Heart right ventricle (tissue), 16 donors: ENCODE data around the gene SETD1A. TPM values are rescaled to one million over a fixed set of nuclear protein-coding genes. Genes with fewer than 3 reads are reported as not detected.

Experiments
- ATAC-seq, 8 donors: fragments of 200-7000 bp; cut with Tn5 transposase; one replicate each; pipeline ENCODE4 v1.9.1; 2020; ENCODE audit warnings: mild to moderate bottlenecking in 8 of 8, moderate library complexity in 8 of 8, moderate number of reproducible peaks in 1 of 8
- DNase-seq, 2 donors: peaks; one replicate each; pipeline ENCODE4 v3.0.0-alpha.2; 2020
- H3K27ac ChIP-seq, 10 donors: fragments of 200-600 bp; sonication (generic) in 2 of 10; one replicate each; pipeline versions ENCODE4 v1.5.0 to v1.8.0; 2020 to 2022; ENCODE audit warnings: mild to moderate bottlenecking in 3 of 10
- H3K27me3 ChIP-seq, 7 donors: fragments of 200-600 bp; one replicate each; pipeline ENCODE4 v1.8.0; 2021 to 2022; ENCODE audit warnings: mild to moderate bottlenecking in 2 of 7
- H3K36me3 ChIP-seq, 9 donors: fragments of 200-600 bp; sonication (generic) in 1 of 9; one replicate each; pipeline versions ENCODE4 v1.5.0 to v1.8.0; 2020 to 2022; ENCODE audit warnings: mild to moderate bottlenecking in 2 of 9
- H3K4me1 ChIP-seq, 9 donors: fragments of 200-600 bp; sonication (generic) in 1 of 9; one replicate each; pipeline versions ENCODE4 v1.5.0 to v1.8.0; 2020 to 2022; ENCODE audit warnings: mild to moderate bottlenecking in 4 of 9
- H3K4me3 ChIP-seq, 10 donors: fragments of 200-600 bp; sonication (generic) in 2 of 10; one replicate each; pipeline versions ENCODE4 v1.5.0 to v1.8.0; 2020 to 2022; ENCODE audit warnings: mild to moderate bottlenecking in 7 of 10, moderate library complexity in 2 of 10
- H3K9me3 ChIP-seq, 11 donors: fragments of 200-600 bp in 10 of 11; sonication (generic) in 2 of 11; one replicate each; pipeline versions ENCODE4 v1.5.0 to v1.8.0; 2013 to 2022; ENCODE audit warnings: mild to moderate bottlenecking in 2 of 11, control low read depth in 1 of 11, moderate library complexity in 1 of 11
- WGBS, 2 donors: extraction: QIAGEN DNeasy Blood & Tissue Kit; methylation state at CpG; one replicate each; pipeline ENCODE4 v1.1.7; 2013; ENCODE audit warnings: inconsistent platforms in 1 of 2; 5-methylcytosine and 5-hydroxymethylcytosine counted together
- intact Hi-C, 10 donors: fragments of 100-400 bp; cut with DNase I; formaldehyde crosslinking; loops; one replicate each; pipeline versions ENCODE4 v1.11.1 to v1.14.2; 2022
- polyA plus RNA-seq, 2 donors: library from polyadenylated mRNA; stranded (reverse); fragments of 200-250 nt; gene quantifications; one replicate each; pipeline ENCODE4 v1.2.3, GENCODE V29; 2013
- total RNA-seq, 10 donors: library from RNA; stranded (reverse); fragmentation: NEBNext Ultra II Directional in 3 of 10; extraction: Animal tissue kit (Norgen Biotek cat#: 25700) in 3 of 10; gene quantifications; one replicate each; pipeline versions ENCODE4 v1.2.1 to v1.2.4, GENCODE V29; 2021 to 2023
- TF ChIP-seq, protein P1 (sequence below), 9 donors: fragments of 200-600 bp; sonication (generic) in 2 of 9; IDR thresholded peaks; one replicate each; pipeline versions ENCODE4 v1.5.0 to v1.8.0; 2021 to 2022; ENCODE audit warnings: antibody characterized with exemption in 9 of 9, mild to moderate bottlenecking in 5 of 9, moderate library complexity in 1 of 9
- donor health status: Arrhythmogenic right ventricular cardiomyopathy.
- donor health status: ischemic (EF 13 %, LVEDD 7.1; RV severe dilation, severe dysfunction).
- donor health status: healthy with polysubstance abuse.
- donor health status: DM: no; HTN: yes; CAD: no.
- donor health status: DM: no; HTN: no; CAD: no.
- donor health status: ischemic (EF 25% LVEDD 6.9; RV normal size, moderate dysfunction).
- donor health status: ischemic (EF 25% LVEDD 5.7; RV mildly dilated, moderate dysfunction).
- donor health status: healthy.
- donor health status: DM: yes; HTN: yes; CAD: no.
- donor health status: Ischemic cardiomyopathy.
- donor health status: ischemic (EF 35%, LVEDD 5.7; RV mildly dilated, moderate dysfunction).
- donor health status: nonischemic (EF 11% LVEDD 7.7; RV severe dilation, severe dysfunction).
- donor health status: DM: yes; HTN: yes; CAD: no.
- donor health status: PGD.
- donor health status: ischemic (EF 29% LVEDD 5.4; RV normal size, mild dysfunction).
- donor health status: nonischemic (EF 23%, LVEDD 6.1; RV moderate dilation, normal function).

SETD1A gene
- total and polyA plus RNA-seq, 12 donors, result 5.8 to 11.4 (median 9.2) TPM

DNA sequence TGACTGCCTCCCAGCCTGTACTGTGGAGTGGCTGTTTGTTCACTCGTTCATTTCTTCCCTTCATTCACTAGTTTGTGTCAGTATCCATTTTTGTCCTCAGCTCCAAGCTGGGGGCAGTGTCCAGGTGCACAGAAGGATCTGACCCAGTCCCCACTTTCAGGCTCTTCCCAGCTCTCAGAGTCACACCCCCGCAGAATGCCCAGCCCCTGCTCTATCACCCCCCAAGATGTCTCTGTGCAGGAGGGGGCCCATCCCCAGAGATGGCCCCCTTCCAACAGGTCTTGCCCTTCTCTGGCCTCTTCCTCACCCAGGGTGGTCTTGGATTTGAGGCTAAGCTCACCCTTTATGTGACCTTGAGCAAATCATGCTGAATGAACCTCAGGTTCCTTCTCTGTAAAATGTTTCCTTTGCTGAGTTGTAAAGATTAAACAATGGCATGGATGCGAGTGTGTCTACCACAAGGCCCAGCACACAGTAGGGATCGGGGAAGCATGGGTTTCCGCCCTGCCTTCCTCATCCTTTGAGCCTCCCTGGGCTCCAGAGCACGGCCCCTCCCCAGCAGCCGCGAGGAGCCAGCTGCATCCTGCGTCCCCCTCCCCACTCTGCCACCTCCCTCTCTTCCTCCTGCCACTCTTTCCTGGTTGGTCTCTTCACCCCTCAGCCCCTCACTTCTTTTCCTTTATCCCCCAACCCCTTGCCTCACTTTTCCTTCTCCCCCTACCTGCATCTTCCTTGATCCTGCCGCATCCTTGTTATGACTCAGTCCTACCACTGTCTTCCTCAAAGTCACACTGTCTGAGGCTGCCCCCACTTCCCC lies 31.4 kb upstream of the SETD1A start:
- no peaks in the 10 kb centered on the region for H3K9me3 ChIP-seq
- ATAC-seq (no peak), DNase-seq (no peak)
- peaks cover 0 to 47% (median 6%) of the 10 kb centered on the region in 9 donors for H3K36me3 ChIP-seq
- no peaks in the 10 kb centered on the region for H3K27me3 ChIP-seq
- H3K4me1 ChIP-seq, result peaks cover 0 to 31% (median 16%) of the 10 kb centered on the region in 9 donors
- no peak overlapping the region for H3K27ac ChIP-seq
- no peak overlapping the region for H3K4me3 ChIP-seq
- 62 to 67% methylated on average over 10 of the region's 10 CpGs for WGBS, 2 donors
- TF ChIP-seq, protein P1, sequence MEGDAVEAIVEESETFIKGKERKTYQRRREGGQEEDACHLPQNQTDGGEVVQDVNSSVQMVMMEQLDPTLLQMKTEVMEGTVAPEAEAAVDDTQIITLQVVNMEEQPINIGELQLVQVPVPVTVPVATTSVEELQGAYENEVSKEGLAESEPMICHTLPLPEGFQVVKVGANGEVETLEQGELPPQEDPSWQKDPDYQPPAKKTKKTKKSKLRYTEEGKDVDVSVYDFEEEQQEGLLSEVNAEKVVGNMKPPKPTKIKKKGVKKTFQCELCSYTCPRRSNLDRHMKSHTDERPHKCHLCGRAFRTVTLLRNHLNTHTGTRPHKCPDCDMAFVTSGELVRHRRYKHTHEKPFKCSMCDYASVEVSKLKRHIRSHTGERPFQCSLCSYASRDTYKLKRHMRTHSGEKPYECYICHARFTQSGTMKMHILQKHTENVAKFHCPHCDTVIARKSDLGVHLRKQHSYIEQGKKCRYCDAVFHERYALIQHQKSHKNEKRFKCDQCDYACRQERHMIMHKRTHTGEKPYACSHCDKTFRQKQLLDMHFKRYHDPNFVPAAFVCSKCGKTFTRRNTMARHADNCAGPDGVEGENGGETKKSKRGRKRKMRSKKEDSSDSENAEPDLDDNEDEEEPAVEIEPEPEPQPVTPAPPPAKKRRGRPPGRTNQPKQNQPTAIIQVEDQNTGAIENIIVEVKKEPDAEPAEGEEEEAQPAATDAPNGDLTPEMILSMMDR (IDR thresholded peaks at IDR 0.05), result no peak
- intact Hi-C loops, result no loop called here

DNA sequence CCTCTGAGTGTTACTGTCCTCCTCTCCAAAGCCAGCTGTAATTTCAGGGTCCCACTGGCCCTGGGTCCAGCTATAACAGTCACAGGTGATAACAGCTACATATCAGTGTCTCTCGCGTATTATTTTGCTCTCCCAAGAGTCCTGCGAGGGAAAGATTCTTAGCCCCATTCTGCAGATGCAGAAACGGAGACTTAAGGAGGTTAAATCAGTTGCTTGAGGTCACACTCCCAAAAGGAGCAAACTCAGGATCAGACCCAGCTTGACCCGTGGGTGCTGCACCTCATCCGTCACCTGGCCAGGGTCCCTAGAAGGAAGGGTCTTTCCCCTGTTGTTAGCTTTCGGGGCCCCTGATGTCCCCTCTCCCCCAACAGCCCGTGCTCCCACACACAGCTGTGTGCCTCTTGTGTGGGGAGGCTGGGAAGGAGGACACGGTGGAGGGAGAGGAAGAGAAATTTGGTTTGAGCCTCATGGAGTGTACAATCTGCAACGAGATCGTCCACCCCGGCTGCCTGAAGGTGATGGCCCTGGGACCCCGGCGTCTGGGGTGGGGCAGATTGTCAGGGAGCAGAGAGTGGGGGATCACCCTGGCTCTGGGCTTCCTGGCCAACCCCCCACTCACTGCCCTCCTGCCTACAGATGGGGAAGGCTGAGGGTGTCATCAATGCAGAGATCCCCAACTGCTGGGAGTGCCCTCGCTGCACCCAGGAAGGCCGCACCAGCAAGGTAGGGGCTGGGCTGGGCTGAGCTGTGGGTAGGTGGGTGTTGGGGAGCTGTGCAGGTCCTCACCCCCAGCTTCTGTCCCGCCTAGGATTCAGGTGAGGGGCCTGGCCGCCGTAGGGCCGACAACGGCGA lies 30.4 kb upstream of the SETD1A start:
- 85 to 86% methylated on average over 22 of the region's 22 CpGs for WGBS, 2 donors
- ATAC-seq (no peak), DNase-seq (no peak)
- no peak overlapping the region for H3K4me3 ChIP-seq
- H3K36me3 ChIP-seq, result peaks cover 0 to 56% (median 7%) of the 10 kb centered on the region in 9 donors
- H3K27ac ChIP-seq, result peak overlapping the region in 2 of 10 donors; percentile 22 to 39
- H3K4me1 ChIP-seq, result peaks cover 0 to 25% (median 12%) of the 10 kb centered on the region in 9 donors
- intact Hi-C loops, result no loop called here
- no peaks in the 10 kb centered on the region for H3K9me3 ChIP-seq
- TF ChIP-seq, protein P1 (IDR thresholded peaks at IDR 0.05), result no peak
- no peaks in the 10 kb centered on the region for H3K27me3 ChIP-seq

DNA sequence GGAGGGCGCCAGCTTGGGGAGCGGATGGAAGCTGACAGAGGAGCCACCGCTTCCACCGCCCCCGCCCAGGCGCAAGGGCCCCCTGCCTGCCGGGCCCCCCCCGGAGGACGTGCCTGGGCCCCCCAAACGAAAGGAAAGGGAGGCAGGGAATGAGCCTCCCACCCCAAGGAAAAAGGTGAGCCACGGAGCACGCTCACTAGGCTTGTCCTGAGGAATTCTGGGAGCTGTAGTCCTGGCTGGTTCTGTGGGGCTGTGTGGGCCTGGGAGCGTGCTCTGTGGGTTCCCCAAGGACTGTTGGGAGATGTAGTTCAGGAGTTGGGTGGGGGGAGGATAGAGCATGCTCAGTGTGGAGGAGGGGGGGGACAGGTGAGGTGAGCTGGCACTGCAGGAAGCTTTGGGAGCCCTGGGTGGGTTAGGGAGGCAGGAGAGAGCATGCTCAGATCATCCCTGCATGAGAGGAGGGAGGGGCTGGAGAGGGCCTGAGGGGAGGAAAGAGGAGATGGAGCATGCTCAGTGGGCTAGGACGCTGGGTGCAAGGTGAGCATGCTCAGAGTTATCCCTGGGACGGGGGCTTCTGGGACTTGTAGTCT lies 29.7 kb upstream of the SETD1A start:
- DNase-seq (peak; percentile 32 to 56), ATAC-seq (peak in 7 of 8 donors; percentile 4 to 35 (median 18))
- Histone ChIP-seq H3K27ac (peak overlapping the region in 2 of 10 donors; percentile 22 to 39), H3K4me3 (no peak overlapping the region), H3K27me3 (no peaks in the 10 kb centered on the region), H3K4me1 (peaks cover 0 to 25% (median 12%) of the 10 kb centered on the region in 9 donors), H3K36me3 (peaks cover 0 to 62% (median 12%) of the 10 kb centered on the region in 9 donors), H3K9me3 (no peaks in the 10 kb centered on the region)
- 45 to 49% methylated on average over 15 of the region's 15 CpGs for WGBS, 2 donors
- intact Hi-C loops, result no loop called here
- TF ChIP-seq, protein P1 (IDR thresholded peaks at IDR 0.05), result no peak

DNA sequence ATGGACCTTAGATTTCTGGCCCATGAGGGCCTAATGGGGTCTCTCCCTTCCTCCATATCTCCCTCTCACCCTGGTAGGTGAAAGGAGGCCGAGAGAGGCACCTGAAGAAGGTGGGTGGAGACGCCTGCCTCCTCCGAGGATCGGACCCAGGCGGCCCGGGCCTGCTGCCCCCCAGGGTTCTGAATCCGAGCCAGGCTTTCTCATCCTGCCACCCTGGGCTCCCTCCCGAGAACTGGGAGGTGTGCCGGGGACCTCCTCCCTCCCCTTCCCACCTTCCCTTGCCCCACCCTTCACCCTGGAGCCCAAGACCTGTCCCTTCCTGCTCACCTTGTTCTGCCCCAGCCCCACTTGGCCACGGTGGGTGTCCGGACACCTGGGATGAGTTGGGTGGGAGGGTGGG lies 29.2 kb upstream of the SETD1A start:
- Histone ChIP-seq H3K4me1 (peaks cover 0 to 25% (median 12%) of the 10 kb centered on the region in 9 donors), H3K27me3 (no peaks in the 10 kb centered on the region), H3K27ac (no peak overlapping the region), H3K36me3 (peaks cover 0 to 67% (median 14%) of the 10 kb centered on the region in 9 donors), H3K4me3 (no peak overlapping the region), H3K9me3 (no peaks in the 10 kb centered on the region)
- ATAC-seq, result no peak
- TF ChIP-seq, protein P1 (IDR thresholded peaks at IDR 0.05), result no peak
- WGBS, 2 donors, result 87 to 94% methylated on average over 11 of the region's 11 CpGs
- no peak for DNase-seq
- intact Hi-C loops, result no loop called here
